Suprapubic skin (tissue), 3 donors: ENCODE data around the gene RASA4.
"Not testable (repeated sequence)": the region's sequence is repeated elsewhere in the genome, so short reads cannot be mapped to it uniquely, and the experiment has no call there.

ENCODE experiments used
- EP300 ChIP-seq: sonication (generic); formaldehyde crosslinking; IDR thresholded peaks from one replicate; pipeline ENCODE4 v1.6.1; 2017; ENCODE audit warnings: antibody characterized with exemption
- POLR2A ChIP-seq, 2 donors: fragments of 450-650 bp; IDR thresholded peaks; one replicate each; pipeline ENCODE4 v1.6.1; 2017; ENCODE audit warnings: antibody characterized with exemption in 2 of 2, mild to moderate bottlenecking in 2 of 2, moderate library complexity in 2 of 2
- TF ChIP-seq, protein P1 (sequence below), 2 donors: fragments of 200-600 bp in 1 of 2; fragments of 450-650 bp in 1 of 2; sonication (generic) in 1 of 2; IDR thresholded peaks; one replicate each; pipeline ENCODE4 v1.5.1; 2016 to 2019; ENCODE audit warnings: antibody characterized with exemption in 2 of 2, mild to moderate bottlenecking in 1 of 2, moderate library complexity in 1 of 2

DNA sequence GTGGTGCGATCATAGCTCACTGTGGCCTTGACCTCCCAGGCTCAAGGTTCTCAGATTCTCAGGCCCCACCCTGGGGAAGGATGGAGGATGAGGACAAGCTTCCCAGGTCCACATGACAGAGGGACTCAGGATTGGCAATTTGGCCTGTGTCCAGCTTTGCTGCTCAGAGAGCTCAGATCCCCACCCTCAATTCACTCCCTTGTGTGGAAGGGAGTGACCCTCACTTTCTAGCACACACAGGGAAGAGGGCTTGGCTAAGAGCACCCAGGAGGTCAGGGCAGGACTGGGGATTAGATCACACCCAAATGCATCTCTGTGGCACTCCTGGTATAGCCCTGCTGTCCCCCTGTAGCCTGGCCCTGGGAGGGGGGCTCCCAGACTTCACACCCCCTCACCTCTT, 26.8 kb upstream of the RASA4 start:
- TF ChIP-seq, protein P1, sequence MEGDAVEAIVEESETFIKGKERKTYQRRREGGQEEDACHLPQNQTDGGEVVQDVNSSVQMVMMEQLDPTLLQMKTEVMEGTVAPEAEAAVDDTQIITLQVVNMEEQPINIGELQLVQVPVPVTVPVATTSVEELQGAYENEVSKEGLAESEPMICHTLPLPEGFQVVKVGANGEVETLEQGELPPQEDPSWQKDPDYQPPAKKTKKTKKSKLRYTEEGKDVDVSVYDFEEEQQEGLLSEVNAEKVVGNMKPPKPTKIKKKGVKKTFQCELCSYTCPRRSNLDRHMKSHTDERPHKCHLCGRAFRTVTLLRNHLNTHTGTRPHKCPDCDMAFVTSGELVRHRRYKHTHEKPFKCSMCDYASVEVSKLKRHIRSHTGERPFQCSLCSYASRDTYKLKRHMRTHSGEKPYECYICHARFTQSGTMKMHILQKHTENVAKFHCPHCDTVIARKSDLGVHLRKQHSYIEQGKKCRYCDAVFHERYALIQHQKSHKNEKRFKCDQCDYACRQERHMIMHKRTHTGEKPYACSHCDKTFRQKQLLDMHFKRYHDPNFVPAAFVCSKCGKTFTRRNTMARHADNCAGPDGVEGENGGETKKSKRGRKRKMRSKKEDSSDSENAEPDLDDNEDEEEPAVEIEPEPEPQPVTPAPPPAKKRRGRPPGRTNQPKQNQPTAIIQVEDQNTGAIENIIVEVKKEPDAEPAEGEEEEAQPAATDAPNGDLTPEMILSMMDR (IDR thresholded peaks at IDR 0.05) = not testable (repeated sequence)
- not testable (repeated sequence) for TF ChIP-seq EP300; POLR2A (IDR thresholded peaks at IDR 0.05)
